ENCODE results near the gene TSEN2.
"Not testable (repeated sequence)": the region's sequence is repeated elsewhere in the genome, so short reads cannot be mapped to it uniquely, and the experiment has no call there.

TSEN2 gene

DNA sequence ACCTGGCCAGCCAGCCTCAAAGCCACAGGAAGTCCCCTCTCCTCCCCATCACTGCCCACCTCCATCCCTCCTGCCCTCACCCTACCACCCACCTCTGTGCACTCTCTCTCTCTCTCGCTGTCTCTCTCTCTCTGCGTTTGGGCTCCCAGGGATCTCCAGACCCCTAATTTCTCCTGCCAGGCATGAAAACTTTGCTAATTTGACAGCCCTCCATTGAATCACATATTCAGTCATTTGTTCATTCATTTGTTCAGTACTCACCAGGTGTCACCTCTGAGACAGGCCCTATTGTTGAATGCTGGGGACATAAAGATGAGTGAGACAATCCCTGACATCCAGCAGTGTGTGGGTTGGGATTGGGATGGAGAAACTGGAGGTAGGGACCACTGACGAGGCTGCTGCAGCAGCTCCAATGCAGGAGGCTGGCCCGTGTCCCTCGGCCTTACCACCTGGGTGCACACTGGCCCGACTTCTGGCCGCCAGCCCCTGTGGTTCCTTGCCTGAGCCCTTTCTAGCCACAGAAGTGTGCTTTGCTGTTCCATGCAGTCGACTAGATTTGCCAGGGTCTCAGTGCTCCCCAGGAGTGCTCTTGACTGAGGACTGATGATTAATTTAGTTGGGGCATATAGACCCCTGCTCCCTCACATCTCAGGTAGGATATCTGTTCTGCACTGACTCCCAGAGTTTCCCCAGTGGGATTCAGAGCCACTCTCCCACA is 38.6 kb upstream of the TSEN2 start:
- Histone ChIP-seq H3K4me1 (ENCODE audit: control insufficient read depth, insufficient read depth, low read length) (no peaks in the 10 kb centered on the region), H3K27me3 (ENCODE audit: control insufficient read depth, insufficient read depth, low read length) (no peaks in the 10 kb centered on the region), H3K27ac (ENCODE audit: low read depth, low read length) (no peak overlapping the region), H3K4me3 (ENCODE audit: low read length) (no peak overlapping the region), H3K9ac (ENCODE audit: low read length) (no peak overlapping the region), H3K36me3 (ENCODE audit: control insufficient read depth, insufficient read depth, low read length) (no peaks in the 10 kb centered on the region)

DNA sequence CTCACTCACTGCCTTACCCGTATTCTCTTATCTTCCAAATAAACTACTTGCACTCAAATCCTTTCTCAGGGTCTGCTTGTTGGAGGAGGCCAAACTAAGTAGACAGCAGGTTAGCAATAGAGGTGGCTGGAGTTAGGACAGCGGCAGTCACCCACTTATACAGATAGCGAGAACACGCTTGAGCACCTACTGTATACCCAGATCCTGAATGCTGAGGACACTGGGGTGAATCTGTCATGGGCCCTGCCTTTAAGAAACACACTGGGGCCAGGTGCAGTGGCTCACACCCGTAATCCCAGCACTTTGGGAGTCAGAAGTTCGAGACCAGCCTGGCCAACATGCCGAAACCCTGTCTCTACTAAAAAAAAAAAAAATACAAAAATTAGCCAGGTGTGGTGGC is 38.0 kb upstream of the TSEN2 start:
- Histone ChIP-seq H3K36me3 (ENCODE audit: control insufficient read depth, insufficient read depth, low read length) (no peaks in the 10 kb centered on the region), H3K27ac (ENCODE audit: low read depth, low read length) (no peak overlapping the region), H3K27me3 (ENCODE audit: control insufficient read depth, insufficient read depth, low read length) (no peaks in the 10 kb centered on the region), H3K9ac (ENCODE audit: low read length) (no peak overlapping the region), H3K4me1 (ENCODE audit: control insufficient read depth, insufficient read depth, low read length) (no peaks in the 10 kb centered on the region), H3K4me3 (ENCODE audit: low read length) (no peak overlapping the region)

DNA sequence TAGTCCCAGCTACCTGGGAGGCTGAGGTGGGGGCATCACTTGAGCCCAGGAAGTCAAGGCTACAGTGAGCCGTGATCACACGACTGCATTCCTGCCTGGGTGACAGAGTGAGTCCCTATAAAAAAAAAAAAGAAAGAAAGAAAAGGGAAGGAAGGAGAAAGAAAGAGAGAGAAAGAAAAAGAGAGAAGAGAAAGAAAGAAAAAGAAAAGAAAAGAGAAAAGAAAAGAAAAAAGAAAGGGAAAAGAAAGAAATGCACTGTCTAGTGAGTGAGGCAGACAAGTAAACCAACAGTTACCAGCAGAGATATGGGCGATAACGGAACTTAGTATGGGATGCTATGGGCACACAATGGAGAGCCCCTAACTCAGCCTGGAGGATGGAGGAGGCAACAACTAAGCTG is 37.2 kb upstream of the TSEN2 start:
- Histone ChIP-seq H3K27ac (ENCODE audit: low read depth, low read length) (no peak overlapping the region), H3K9ac (ENCODE audit: low read length) (no peak overlapping the region), H3K27me3 (ENCODE audit: control insufficient read depth, insufficient read depth, low read length) (no peaks in the 10 kb centered on the region), H3K4me1 (ENCODE audit: control insufficient read depth, insufficient read depth, low read length) (no peaks in the 10 kb centered on the region), H3K36me3 (ENCODE audit: control insufficient read depth, insufficient read depth, low read length) (no peaks in the 10 kb centered on the region), H3K4me3 (ENCODE audit: low read length) (no peak overlapping the region)

GRCh38 chr3:12448404-12449202 is 35.7 kb upstream of the TSEN2 start:
- not testable (repeated sequence) for H3K4me1 ChIP-seq (ENCODE audit: control insufficient read depth, insufficient read depth, low read length); H3K27ac ChIP-seq (ENCODE audit: low read depth, low read length); H3K27me3 ChIP-seq (ENCODE audit: control insufficient read depth, insufficient read depth, low read length); H3K4me3 ChIP-seq (ENCODE audit: low read length); H3K9ac ChIP-seq (ENCODE audit: low read length); H3K36me3 ChIP-seq (ENCODE audit: control insufficient read depth, insufficient read depth, low read length)

- no peaks in the 10 kb centered on the region for H3K36me3 ChIP-seq (ENCODE audit: control insufficient read depth, insufficient read depth, low read length)
- H3K27ac ChIP-seq (ENCODE audit: low read depth, low read length) = no peak overlapping the region
- H3K4me1 ChIP-seq (ENCODE audit: control insufficient read depth, insufficient read depth, low read length) = no peaks in the 10 kb centered on the region
- H3K4me3 ChIP-seq (ENCODE audit: low read length) = no peak overlapping the region
- H3K9ac ChIP-seq (ENCODE audit: low read length) = no peak overlapping the region
- H3K27me3 ChIP-seq (ENCODE audit: control insufficient read depth, insufficient read depth, low read length) = no peaks in the 10 kb centered on the region
Observed at GRCh38 chr3:12449889-12450682, 34.2 kb upstream of the TSEN2 start.

- H3K4me1 ChIP-seq (ENCODE audit: control insufficient read depth, insufficient read depth, low read length) = no peaks in the 10 kb centered on the region
- no peak overlapping the region for H3K4me3 ChIP-seq (ENCODE audit: low read length)
- no peaks in the 10 kb centered on the region for H3K36me3 ChIP-seq (ENCODE audit: control insufficient read depth, insufficient read depth, low read length)
- no peak overlapping the region for H3K27ac ChIP-seq (ENCODE audit: low read depth, low read length)
- H3K27me3 ChIP-seq (ENCODE audit: control insufficient read depth, insufficient read depth, low read length) = no peaks in the 10 kb centered on the region
- no peak overlapping the region for H3K9ac ChIP-seq (ENCODE audit: low read length)
Observed at GRCh38 chr3:12451481-12451880, 32.8 kb upstream of the TSEN2 start.

DNA sequence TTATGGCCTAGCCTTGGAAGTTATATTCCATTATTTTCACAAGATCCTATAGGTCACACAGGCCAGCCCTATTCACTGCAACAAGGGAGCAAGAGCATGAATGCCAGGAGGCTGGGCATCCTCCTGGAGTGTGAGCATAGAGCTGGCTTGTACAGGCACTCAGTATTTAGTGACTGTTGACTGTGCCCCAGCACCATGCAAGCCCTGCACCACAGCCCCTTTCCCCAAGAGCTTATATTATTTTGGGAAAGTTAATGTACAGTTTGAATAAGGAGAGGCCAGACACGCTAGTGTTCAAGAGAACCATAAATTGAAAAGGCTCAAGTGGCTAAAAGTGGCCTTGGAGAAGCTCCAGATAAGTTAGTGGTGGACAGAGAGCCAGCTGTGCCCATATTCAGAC is 32.3 kb upstream of the TSEN2 start:
- H3K27ac ChIP-seq (ENCODE audit: low read depth, low read length) = no peak overlapping the region
- no peaks in the 10 kb centered on the region for H3K27me3 ChIP-seq (ENCODE audit: control insufficient read depth, insufficient read depth, low read length)
- no peaks in the 10 kb centered on the region for H3K4me1 ChIP-seq (ENCODE audit: control insufficient read depth, insufficient read depth, low read length)
- no peak overlapping the region for H3K4me3 ChIP-seq (ENCODE audit: low read length)
- H3K9ac ChIP-seq (ENCODE audit: low read length) = no peak overlapping the region
- no peaks in the 10 kb centered on the region for H3K36me3 ChIP-seq (ENCODE audit: control insufficient read depth, insufficient read depth, low read length)

DNA sequence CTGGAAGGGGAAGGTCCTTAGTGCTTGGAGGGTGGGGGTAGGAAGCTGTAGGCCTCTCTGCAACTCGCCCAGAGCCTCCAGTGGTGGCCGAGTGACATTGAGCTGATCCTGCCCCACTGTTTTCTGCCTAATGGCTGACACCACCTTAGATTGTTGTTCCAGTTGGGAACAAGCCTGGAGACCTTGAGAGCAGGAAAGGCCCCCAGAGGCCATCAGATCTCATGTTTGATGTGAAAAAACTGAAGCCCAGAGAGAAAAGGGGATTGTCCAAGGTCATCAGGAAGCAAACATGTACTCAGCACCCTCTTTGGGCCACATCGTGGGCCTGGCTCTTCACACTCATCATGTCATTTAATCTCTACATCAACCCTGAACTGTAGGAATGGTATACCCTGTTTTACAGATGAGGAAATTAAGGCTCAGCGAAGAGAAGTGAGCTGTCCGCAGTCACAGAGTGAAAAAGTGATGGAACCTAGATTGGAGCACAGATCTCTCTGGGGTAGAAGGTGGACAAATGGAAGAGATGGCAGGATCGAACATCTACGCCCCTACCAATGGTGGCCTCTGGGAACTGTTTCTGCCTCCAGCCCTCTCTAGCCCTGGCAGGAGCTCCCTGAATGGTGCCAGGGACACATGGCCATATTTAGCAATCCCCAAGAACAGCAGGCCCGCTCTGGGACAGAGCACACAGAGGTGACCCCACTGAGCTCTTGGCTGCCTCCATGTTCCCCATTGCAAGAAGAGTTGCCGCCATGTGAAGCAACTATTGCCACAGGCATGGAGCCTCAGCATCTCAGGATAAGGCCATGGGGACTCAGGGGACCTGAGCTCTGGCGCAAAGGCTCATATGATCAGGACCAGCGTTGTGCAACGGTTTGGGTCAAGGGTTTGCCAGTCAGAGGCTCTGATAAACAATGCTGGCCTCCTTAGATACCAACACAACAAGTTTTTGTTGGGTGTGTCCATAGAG is 31.6 kb upstream of the TSEN2 start:
- no peaks in the 10 kb centered on the region for H3K27me3 ChIP-seq (ENCODE audit: control insufficient read depth, insufficient read depth, low read length)
- no peak overlapping the region for H3K4me3 ChIP-seq (ENCODE audit: low read length)
- no peaks in the 10 kb centered on the region for H3K4me1 ChIP-seq (ENCODE audit: control insufficient read depth, insufficient read depth, low read length)
- no peaks in the 10 kb centered on the region for H3K36me3 ChIP-seq (ENCODE audit: control insufficient read depth, insufficient read depth, low read length)
- H3K9ac ChIP-seq (ENCODE audit: low read length) = no peak overlapping the region
- H3K27ac ChIP-seq (ENCODE audit: low read depth, low read length) = no peak overlapping the region

DNA sequence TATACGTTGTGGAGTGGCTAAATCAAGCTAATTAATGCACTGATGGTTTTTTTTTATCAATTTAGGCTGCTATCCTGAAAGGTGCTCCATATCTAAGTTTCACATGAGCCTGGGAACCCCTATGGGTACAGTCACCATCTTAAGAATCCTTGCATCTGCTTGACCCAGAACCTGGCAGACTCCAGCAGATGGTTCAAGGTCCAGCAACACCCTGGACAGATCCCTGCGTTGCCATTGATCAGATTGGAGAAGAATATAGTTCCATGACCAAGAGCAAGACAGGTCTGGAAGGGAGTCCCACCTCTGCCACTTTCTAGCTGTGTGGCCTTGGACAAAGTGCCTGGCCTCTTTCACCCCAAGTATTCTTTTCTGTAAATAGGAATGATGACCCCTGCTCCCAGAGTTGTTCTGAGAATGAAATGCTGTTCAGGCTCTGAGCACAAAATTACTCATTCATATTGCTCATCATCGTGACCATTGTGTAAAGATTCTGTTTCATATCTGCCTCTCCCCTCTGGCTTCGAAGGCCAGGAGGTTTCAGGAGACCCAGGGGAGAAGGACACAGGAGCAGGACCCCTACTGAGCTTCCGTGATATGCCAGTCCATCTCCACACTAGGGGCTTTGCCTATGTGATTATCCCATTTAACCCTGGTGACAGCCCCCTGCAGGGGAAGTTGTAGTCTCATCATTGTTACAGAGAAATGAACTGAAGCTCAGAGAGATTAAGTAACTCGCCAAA is 30.0 kb upstream of the TSEN2 start:
- Histone ChIP-seq H3K36me3 (ENCODE audit: control insufficient read depth, insufficient read depth, low read length) (no peaks in the 10 kb centered on the region), H3K27me3 (ENCODE audit: control insufficient read depth, insufficient read depth, low read length) (no peaks in the 10 kb centered on the region), H3K27ac (ENCODE audit: low read depth, low read length) (no peak overlapping the region), H3K9ac (ENCODE audit: low read length) (no peak overlapping the region), H3K4me3 (ENCODE audit: low read length) (no peak overlapping the region), H3K4me1 (ENCODE audit: control insufficient read depth, insufficient read depth, low read length) (no peaks in the 10 kb centered on the region)

DNA sequence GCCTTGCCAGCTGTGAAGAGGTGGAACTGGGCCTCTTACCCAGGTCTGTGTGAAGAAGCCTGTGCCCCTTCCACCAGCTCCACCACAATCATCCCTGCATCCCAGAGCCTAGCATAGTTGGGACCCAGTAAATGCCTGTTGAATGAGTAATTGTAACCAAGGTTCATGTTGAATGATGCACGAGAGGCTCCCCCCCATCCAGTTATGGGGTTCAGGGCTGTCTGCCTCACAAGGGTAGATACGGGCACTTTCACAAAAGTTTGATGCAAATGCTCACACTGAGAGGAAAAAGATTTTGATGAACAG is 29.5 kb upstream of the TSEN2 start:
- H3K4me1 ChIP-seq (ENCODE audit: control insufficient read depth, insufficient read depth, low read length) = no peaks in the 10 kb centered on the region
- no peak overlapping the region for H3K4me3 ChIP-seq (ENCODE audit: low read length)
- H3K27me3 ChIP-seq (ENCODE audit: control insufficient read depth, insufficient read depth, low read length) = no peaks in the 10 kb centered on the region

GRCh38 chr3:12455740-12456139 is 28.5 kb upstream of the TSEN2 start:
- Histone ChIP-seq H3K9ac (ENCODE audit: low read length) (no peak overlapping the region), H3K27ac (ENCODE audit: low read depth, low read length) (no peak overlapping the region), H3K4me3 (ENCODE audit: low read length) (no peak overlapping the region), H3K4me1 (ENCODE audit: control insufficient read depth, insufficient read depth, low read length) (no peaks in the 10 kb centered on the region), H3K27me3 (ENCODE audit: control insufficient read depth, insufficient read depth, low read length) (no peaks in the 10 kb centered on the region), H3K36me3 (ENCODE audit: control insufficient read depth, insufficient read depth, low read length) (no peaks in the 10 kb centered on the region)

More for the DNA sequence above, 29.5 kb upstream of the TSEN2 start:
- H3K27ac ChIP-seq (ENCODE audit: low read depth, low read length) = no peak overlapping the region
- no peak overlapping the region for H3K9ac ChIP-seq (ENCODE audit: low read length)
- H3K36me3 ChIP-seq (ENCODE audit: control insufficient read depth, insufficient read depth, low read length) = no peaks in the 10 kb centered on the region
